IMR-90 (cell line): Measurements from ENCODE around the gene PJA2. TPM values are rescaled to one million over a fixed set of nuclear protein-coding genes. Genes with fewer than 3 reads are reported as not detected.

Experiments
- ATAC-seq: fragments of 200-7000 bp; cut with Tn5 transposase; 2 replicates; pipeline ENCODE4 v1.9.1; 2020; ENCODE audit warnings: low read depth, mild to moderate bottlenecking, moderate library complexity
- BruUV-seq: library from RNA; stranded (reverse); fragments of 400-500 nt; replicated peaks from 2 replicates; lab custom pipeline; 2021; lab: Mats Ljungman, UMichigan
- CTCF ChIA-PET: fragments of 300-600 bp; formaldehyde crosslinking; extraction: SDS; loops from one replicate; lab custom pipeline; 2021; ENCODE audit warnings: antibody characterized with exemption; lab: Yijun Ruan, JAX
- POLR2A ChIA-PET: fragments of 300-600 bp; sonication (Branson Sonifier 250); formaldehyde crosslinking; loops from one replicate; lab custom pipeline; 2022; ENCODE audit warnings: antibody characterized with exemption; ENCODE audit not compliant: unreplicated experiment; lab: Charles Lee
- DNase-seq: peaks from one replicate; pipeline ENCODE4 v3.0.0; 2013
- H2AFZ ChIP-seq: replicated peaks from 2 replicates; pipeline ENCODE3; 2013; ENCODE audit warnings: low read length, mild to moderate bottlenecking; ENCODE audit not compliant: poor library complexity
- H2AK5ac ChIP-seq: 2 replicates; pipeline ENCODE4 v1.6.1; 2013; ENCODE audit warnings: low read depth, low read length, inconsistent platforms
- H2AK9ac ChIP-seq: replicated peaks from 2 replicates; pipeline ENCODE3; 2013; ENCODE audit warnings: mild to moderate bottlenecking, low read depth, low read length, moderate library complexity; ENCODE audit not compliant: poor library complexity
- H2BK120ac ChIP-seq: 2 replicates; pipeline ENCODE4 v1.6.1; 2013; ENCODE audit warnings: low read depth, low read length, inconsistent platforms
- H2BK15ac ChIP-seq: 3 replicates; pipeline ENCODE4 v1.6.1; 2013; ENCODE audit warnings: low read depth, low read length, inconsistent platforms
- H2BK20ac ChIP-seq: 2 replicates; pipeline ENCODE4 v1.6.1; 2013; ENCODE audit warnings: low read depth, mild to moderate bottlenecking, inconsistent platforms, low read length, moderate library complexity
- H2BK5ac ChIP-seq: 2 replicates; pipeline ENCODE4 v1.6.1; 2013; ENCODE audit warnings: mild to moderate bottlenecking, low read depth, low read length, inconsistent platforms; ENCODE audit not compliant: poor library complexity, severe bottlenecking
- H3K14ac ChIP-seq: replicated peaks from 2 replicates; pipeline ENCODE4 v1.6.1; 2013; ENCODE audit warnings: low read depth, low read length, inconsistent platforms
- H3K18ac ChIP-seq: 2 replicates; pipeline ENCODE4 v1.6.1; 2013; ENCODE audit warnings: low read depth, low read length, control low read depth
- H3K23ac ChIP-seq: 2 replicates; pipeline ENCODE4 v1.6.1; 2013; ENCODE audit warnings: low read depth, low read length, inconsistent platforms
- H3K27ac ChIP-seq: 2 replicates; pipeline ENCODE4 v1.5.1; 2013; ENCODE audit warnings: mild to moderate bottlenecking, control low read depth, low read length; ENCODE audit not compliant: insufficient read depth
- H3K27me3 ChIP-seq: 2 replicates; pipeline ENCODE4 v1.6.1; 2013; ENCODE audit warnings: low read length; ENCODE audit not compliant: control insufficient read depth, insufficient read depth
- H3K36me3 ChIP-seq: 2 replicates; pipeline ENCODE4 v1.6.1; 2013; ENCODE audit warnings: low read length, mixed read lengths; ENCODE audit not compliant: control insufficient read depth, insufficient read depth
- H3K4ac ChIP-seq: 2 replicates; pipeline ENCODE4 v1.6.1; 2013; ENCODE audit warnings: low read depth, low read length, inconsistent platforms
- H3K4me1 ChIP-seq: 2 replicates; pipeline ENCODE4 v1.6.1; 2013; ENCODE audit warnings: low read length, mixed read lengths; ENCODE audit not compliant: control insufficient read depth, insufficient read depth
- H3K4me2 ChIP-seq: 2 replicates; pipeline ENCODE4 v1.6.1; 2013; ENCODE audit warnings: low read depth, mild to moderate bottlenecking, control low read depth, low read length, moderate library complexity
- H3K4me3 ChIP-seq: 2 replicates; pipeline ENCODE4 v1.5.1; 2013; ENCODE audit warnings: low read depth, mild to moderate bottlenecking, control low read depth, low read length, moderate library complexity; ENCODE audit not compliant: insufficient read depth
- H3K56ac ChIP-seq: 2 replicates; pipeline ENCODE4 v1.6.1; 2013; ENCODE audit warnings: low read length, inconsistent platforms; ENCODE audit not compliant: insufficient read depth; ENCODE audit errors: extremely low read depth
- H3K79me1 ChIP-seq, 2 experiments: 2 replicates each; pipeline ENCODE4 v1.6.1; 2013; ENCODE audit warnings: low read length in 2 of 2, inconsistent platforms in 1 of 2, low read depth in 1 of 2
- H3K9ac ChIP-seq: 2 replicates; pipeline ENCODE4 v1.6.1; 2013; ENCODE audit warnings: low read depth, low read length, control low read depth
- H3K9me1 ChIP-seq: 2 replicates; pipeline ENCODE4 v1.6.1; 2013; ENCODE audit warnings: low read length, inconsistent platforms; ENCODE audit not compliant: insufficient read depth
- H3K9me3 ChIP-seq: 2 replicates; pipeline ENCODE4 v1.6.1; 2013; ENCODE audit warnings: low read length; ENCODE audit not compliant: control insufficient read depth, insufficient read depth
- H4K20me1 ChIP-seq: 2 replicates; pipeline ENCODE4 v1.6.1; 2013; ENCODE audit warnings: low read length, inconsistent platforms; ENCODE audit not compliant: insufficient read depth
- H4K5ac ChIP-seq: 2 replicates; pipeline ENCODE4 v1.6.1; 2013; ENCODE audit warnings: mild to moderate bottlenecking, low read depth, low read length, control low read depth
- H4K8ac ChIP-seq, 2 experiments: 2 replicates each; pipeline ENCODE4 v1.6.1; 2013; ENCODE audit warnings: low read depth in 2 of 2, low read length in 2 of 2, control low read depth in 1 of 2, inconsistent platforms in 1 of 2
- H4K91ac ChIP-seq: 2 replicates; pipeline ENCODE4 v1.6.1; 2013; ENCODE audit warnings: low read depth, low read length, inconsistent platforms; ENCODE audit not compliant: insufficient read depth
- BHLHE40 ChIP-seq: fragments of 150-350 bp; IDR thresholded peaks from 2 replicates; pipeline ENCODE4 v1.6.1; 2016; ENCODE audit warnings: mild to moderate bottlenecking, low read depth, low read length
- CEBPB ChIP-seq: IDR thresholded peaks from 2 replicates; pipeline ENCODE4 v1.6.1; 2012; ENCODE audit warnings: low read depth, low read length, improper control_type of control experiment
- CHD1 ChIP-seq: IDR thresholded peaks from 2 replicates; pipeline ENCODE4 v1.6.1; 2012; ENCODE audit warnings: low read depth, low read length, improper control_type of control experiment
- CTCF ChIP-seq: conservative IDR thresholded peaks from 2 replicates; pipeline ENCODE4 v1.5.1; 2012; ENCODE audit warnings: mild to moderate bottlenecking, low read depth, low read length, improper control_type of control experiment
- ELK1 ChIP-seq: fragments of 150-350 bp; IDR thresholded peaks from 2 replicates; pipeline ENCODE4 v1.6.1; 2016; ENCODE audit warnings: low read depth, mild to moderate bottlenecking, low read length, moderate library complexity, borderline replicate concordance
- FOS ChIP-seq: fragments of 150-350 bp; IDR thresholded peaks from 2 replicates; pipeline ENCODE4 v1.6.1; 2016; ENCODE audit warnings: low read depth, low read length
- MAFK ChIP-seq: IDR thresholded peaks from 2 replicates; pipeline ENCODE4 v1.6.1; 2012; ENCODE audit warnings: low read depth, low read length, improper control_type of control experiment
- MAZ ChIP-seq: IDR thresholded peaks from 2 replicates; pipeline ENCODE4 v1.6.1; 2012; ENCODE audit warnings: low read depth, mild to moderate bottlenecking, low read length, improper control_type of control experiment, moderate library complexity, borderline replicate concordance
- MXI1 ChIP-seq: IDR thresholded peaks from 2 replicates; pipeline ENCODE4 v1.6.1; 2012; ENCODE audit warnings: low read depth, mild to moderate bottlenecking, low read length, moderate library complexity, borderline replicate concordance
- NFE2L2 ChIP-seq: fragments of 150-350 bp; IDR thresholded peaks from 2 replicates; pipeline ENCODE4 v1.6.1; 2016; ENCODE audit warnings: low read depth, mild to moderate bottlenecking, low read length
- POLR2A ChIP-seq: IDR thresholded peaks from 2 replicates; pipeline ENCODE4 v1.6.1; 2012; ENCODE audit warnings: mild to moderate bottlenecking, low read depth, low read length
- RAD21 ChIP-seq: IDR thresholded peaks from 2 replicates; pipeline ENCODE4 v1.6.1; 2012; ENCODE audit warnings: low read length, improper control_type of control experiment
- RCOR1 ChIP-seq: IDR thresholded peaks from 2 replicates; pipeline ENCODE4 v1.6.1; 2012; ENCODE audit warnings: mild to moderate bottlenecking, low read length, improper control_type of control experiment; ENCODE audit not compliant: insufficient replicate concordance
- RFX5 ChIP-seq: IDR thresholded peaks from 2 replicates; pipeline ENCODE4 v1.8.0; 2012; ENCODE audit warnings: low read depth, mild to moderate bottlenecking, low read length, moderate library complexity
- SMC3 ChIP-seq: fragments of 150-350 bp; IDR thresholded peaks from 2 replicates; pipeline ENCODE4 v1.6.1; 2016; ENCODE audit warnings: low read depth, mild to moderate bottlenecking, antibody characterized with exemption, low read length, moderate library complexity
- USF2 ChIP-seq: fragments of 150-350 bp; IDR thresholded peaks from 2 replicates; pipeline ENCODE4 v1.6.1; 2017; ENCODE audit warnings: mild to moderate bottlenecking, antibody characterized with exemption, low read length, low read depth
- dilution Hi-C: fragments of 300-500 bp; cut with HindIII; formaldehyde crosslinking; loops from one replicate; pipeline ENCODE4 v1.14.3; 2018; ENCODE audit warnings: low sequenced_read_pairs; ENCODE audit not compliant: unreplicated experiment
- in situ Hi-C: fragments of 300-500 bp; cut with MboI; formaldehyde crosslinking; loops from 3 replicates; pipeline ENCODE4 v1.14.3; 2019; ENCODE audit warnings: low sequenced_read_pairs, inconsistent platforms, mixed read lengths
- intact Hi-C: fragments of 100-400 bp; cut with micrococcal nuclease; formaldehyde crosslinking; loops from 2 replicates; pipeline ENCODE4 v1.10.0; 2022
- polyA plus RNA-seq, 3 experiments: library from polyadenylated mRNA; depleted of rRNA; stranded (reverse); fragments of >200 nt; gene quantifications; 2 replicates each; pipeline ENCODE4 v1.2.3, GENCODE V29; 2012; ENCODE audit warnings: low replicate concordance in 1 of 3
- total RNA-seq: library from RNA; depleted of rRNA; stranded (reverse); fragments of >200 nt; gene quantifications from 2 replicates; pipeline ENCODE4 v1.2.3, GENCODE V29; 2012

PJA2 gene
- total and polyA plus RNA-seq, 2 of the 4 experiments (the other 2 are of a cell fraction): 42.3 to 70.6 TPM

GRCh38 chr5:109373932-109374331, 35.8 kb downstream of the PJA2 start:
- intact Hi-C loops (no loop called here), in situ Hi-C loops (no loop called here), dilution Hi-C loops (no loop called here)
- no peaks in the 10 kb centered on the region for H3K4me1 ChIP-seq
- no peak overlapping the region for H2AK9ac ChIP-seq
- POLR2A ChIA-PET: no interaction called here
- CTCF ChIA-PET: no interaction called here
- H3K9me3 ChIP-seq: no peaks in the 10 kb centered on the region; the same call in 1 of the 2 replicates
- no peak overlapping the region for H2AFZ ChIP-seq
- H3K4me2 ChIP-seq: no peak overlapping the region
- H4K20me1 ChIP-seq: peaks cover 6% of the 10 kb centered on the region; the same call in 1 of the 2 replicates
- no peak for ATAC-seq
- H2BK5ac ChIP-seq: no peak overlapping the region
- peaks cover 11 to 34% of the 10 kb centered on the region in 2 experiments for H3K79me1 ChIP-seq
- H3K27me3 ChIP-seq: no peaks in the 10 kb centered on the region
- no peak overlapping the region for H3K27ac ChIP-seq
- no peak overlapping the region for H3K14ac ChIP-seq
- H4K8ac ChIP-seq: no peak overlapping the region
- H2BK15ac ChIP-seq: no peak overlapping the region
- H2BK120ac ChIP-seq: no peak overlapping the region
- no peak overlapping the region for H3K4ac ChIP-seq
- no peak overlapping the region for H4K91ac ChIP-seq
- no peak overlapping the region for H2BK20ac ChIP-seq
- H3K4me3 ChIP-seq: no peak overlapping the region
- no peak overlapping the region for H2AK5ac ChIP-seq
- peaks cover 17% of the 10 kb centered on the region for H3K36me3 ChIP-seq
- no peak for DNase-seq
- 0 out of 2 replicates have a peak, but pooled peaks cover 2% of the 10 kb centered on the region for H3K9me1 ChIP-seq
- no peak overlapping the region for H3K18ac ChIP-seq
- H3K9ac ChIP-seq: no peak overlapping the region
- no TSS peak for BruUV-seq
- no peak for TF ChIP-seq SMC3
- no peak for TF ChIP-seq FOS
- TF ChIP-seq USF2: no peak
- TF ChIP-seq POLR2A: no peak
- no peak for TF ChIP-seq CEBPB
- TF ChIP-seq ELK1: no peak
- TF ChIP-seq RAD21: no peak
- no peak for TF ChIP-seq NFE2L2
- no peak for TF ChIP-seq RCOR1
- TF ChIP-seq BHLHE40: no peak
- no peak for TF ChIP-seq CTCF
- no peak for TF ChIP-seq MAZ
- TF ChIP-seq MAFK: no peak
- TF ChIP-seq RFX5: no peak
- TF ChIP-seq MXI1: no peak
- no peak for TF ChIP-seq CHD1
- no peak overlapping the region for H4K5ac ChIP-seq
- no peak overlapping the region for H3K23ac ChIP-seq
- H3K56ac ChIP-seq: no peak overlapping the region
